ENCODE measurements around the gene KCTD21. TPM values are rescaled to one million over a fixed set of nuclear protein-coding genes. Genes with fewer than 3 reads are reported as not detected.
"Not testable (repeated sequence)": the region's sequence is repeated elsewhere in the genome, so short reads cannot be mapped to it uniquely, and the experiment has no call there.

Gene KCTD21
- total RNA-seq, 1 experiment from 2014 or later: 3.0 TPM

GRCh38 chr11:78222726-78223125, 34.3 kb upstream of the KCTD21 start:
- H4K20me1 ChIP-seq (ENCODE audit: insufficient read depth); CTCF ChIA-PET; H3K79me2 ChIP-seq (ENCODE audit: insufficient read depth, low read length); H3K36me3 ChIP-seq (ENCODE audit: control insufficient read depth in 1 of 2, insufficient read depth in 2 of 2, low read length in 2 of 2); POLR2A ChIA-PET; DNase-seq (ENCODE audit: low read depth, low spot score); intact Hi-C loops (cut with micrococcal nuclease); H3K9ac ChIP-seq (ENCODE audit: low read length); H3K9me2 ChIP-seq (ENCODE audit: insufficient read depth); H3K4me1 ChIP-seq (ENCODE audit: control insufficient read depth in 1 of 2, insufficient read depth in 2 of 2, low read length in 2 of 2); H3K27me3 ChIP-seq (ENCODE audit: insufficient read depth, low read length); H3K27ac ChIP-seq (ENCODE audit: low read depth, low read length); H3K9me3 ChIP-seq (ENCODE audit: control insufficient read depth in 1 of 2, insufficient read depth in 1 of 2, low read depth in 1 of 2, low read length in 2 of 2); BruUV-seq (replicated peaks); H3K4me3 ChIP-seq (replicated peaks in 1 of 2; ENCODE audit: low read depth in 1 of 2, low read length in 2 of 2); H2AFZ ChIP-seq (ENCODE audit: low read depth, low read length, poor library complexity, severe bottlenecking); ATAC-seq; RAD21 ChIA-PET (ENCODE audit: low non-redundant PET in 1 of 2, low total read pairs in 2 of 2, uncharacterized antibody in 2 of 2, unreplicated experiment in 2 of 2); H3K4me2 ChIP-seq (ENCODE audit: low read length): not testable (repeated sequence)

GRCh38 chr11:78221396-78222315, 33.2 kb upstream of the KCTD21 start:
- no peak for ATAC-seq
- H4K20me1 ChIP-seq (ENCODE audit: insufficient read depth): no peaks in the 10 kb centered on the region
- peaks cover 0 to 4% of the 10 kb centered on the region in 2 experiments; a peak in 2 of 4 replicates for H3K4me1 ChIP-seq (ENCODE audit: control insufficient read depth in 1 of 2, insufficient read depth in 2 of 2, low read length in 2 of 2)
- H3K4me3 ChIP-seq (replicated peaks in 1 of 2; ENCODE audit: low read depth in 1 of 2, low read length in 2 of 2): no peak overlapping the region
- H3K9me2 ChIP-seq (ENCODE audit: insufficient read depth): no peaks in the 10 kb centered on the region
- no peak for DNase-seq (ENCODE audit: low read depth, low spot score)
- POLR2A ChIA-PET: no interaction called here
- H2AFZ ChIP-seq (ENCODE audit: low read depth, low read length, poor library complexity, severe bottlenecking): no peak overlapping the region
- H3K27me3 ChIP-seq (ENCODE audit: insufficient read depth, low read length): no peaks in the 10 kb centered on the region
- no peak overlapping the region for H3K27ac ChIP-seq (ENCODE audit: low read depth, low read length)
- no peaks in the 10 kb centered on the region for H3K36me3 ChIP-seq (ENCODE audit: control insufficient read depth in 1 of 2, insufficient read depth in 2 of 2, low read length in 2 of 2)
- no peaks in the 10 kb centered on the region for H3K79me2 ChIP-seq (ENCODE audit: insufficient read depth, low read length)
- no peak overlapping the region for H3K9ac ChIP-seq (ENCODE audit: low read length)
- RAD21 ChIA-PET (ENCODE audit: low non-redundant PET in 1 of 2, low total read pairs in 2 of 2, uncharacterized antibody in 2 of 2, unreplicated experiment in 2 of 2): no interaction called here
- intact Hi-C loops (cut with micrococcal nuclease): no loop called here
- no peak overlapping the region for H3K4me2 ChIP-seq (ENCODE audit: low read length)
- no TSS peak for BruUV-seq (replicated peaks)
- CTCF ChIA-PET: no interaction called here
- no peaks in the 10 kb centered on the region for H3K9me3 ChIP-seq (ENCODE audit: control insufficient read depth in 1 of 2, insufficient read depth in 1 of 2, low read depth in 1 of 2, low read length in 2 of 2)
- TF ChIP-seq, protein P1, sequence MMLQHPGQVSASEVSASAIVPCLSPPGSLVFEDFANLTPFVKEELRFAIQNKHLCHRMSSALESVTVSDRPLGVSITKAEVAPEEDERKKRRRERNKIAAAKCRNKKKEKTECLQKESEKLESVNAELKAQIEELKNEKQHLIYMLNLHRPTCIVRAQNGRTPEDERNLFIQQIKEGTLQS (IDR thresholded peaks at IDR 0.05): no peak
- TF ChIP-seq EZH2 (IDR thresholded peaks at IDR 0.05) (no peak), EGR1 (IDR thresholded peaks at IDR 0.05; ENCODE audit: low read depth) (no peak), JUND (IDR thresholded peaks at IDR 0.05) (no peak), EZH2phosphoT487 (IDR thresholded peaks at IDR 0.05; ENCODE audit: borderline replicate concordance) (no peak), FOSL1 (IDR thresholded peaks at IDR 0.05; ENCODE audit: low read depth) (no peak), REST (IDR thresholded peaks at IDR 0.05; ENCODE audit: low read depth) (no peak), ELF1 (IDR thresholded peaks at IDR 0.05; ENCODE audit: borderline replicate concordance, low read depth) (no peak), TCF7L2 (IDR thresholded peaks at IDR 0.05; ENCODE audit: borderline replicate concordance, extremely low read depth, insufficient read depth, insufficient read length) (no peak), ZFX (IDR thresholded peaks at IDR 0.05) (no peak), SIN3A (IDR thresholded peaks at IDR 0.05; ENCODE audit: low read depth) (no peak), CEBPB (IDR thresholded peaks at IDR 0.05; ENCODE audit: low read depth) (no peak), YY1 (IDR thresholded peaks at IDR 0.05; ENCODE audit: extremely low read depth, insufficient replicate concordance, low read depth, low read length) (no peak), ZBTB33 (IDR thresholded peaks at IDR 0.05; ENCODE audit: extremely low read depth, insufficient replicate concordance, low read length) (no peak)

Measured in HCT116 (cell line).